AG09309 (cell line): ENCODE results near the gene USP49.

Experiments
- DNase-seq: peaks from one replicate; pipeline ENCODE4 v3.0.0-alpha.2; 2010; ENCODE audit warnings: low read depth
- H3K4me3 ChIP-seq: 2 replicates; pipeline ENCODE4 v1.5.1; 2011; ENCODE audit warnings: mild to moderate bottlenecking, low read depth, low read length, moderate library complexity; ENCODE audit not compliant: control insufficient read depth
- CTCF ChIP-seq: IDR thresholded peaks from 2 replicates; pipeline ENCODE4 v1.5.1; 2011; ENCODE audit warnings: mild to moderate bottlenecking, low read depth, low read length, inconsistent platforms; ENCODE audit not compliant: insufficient read depth, control insufficient read depth; ENCODE audit errors: missing control alignments

Gene USP49

GRCh38 chr6:41750374-41750773 lies 144.8 kb downstream of the USP49 start:
- DNase-seq: no peak
- no peak for TF ChIP-seq CTCF
- no peak overlapping the region for H3K4me3 ChIP-seq

GRCh38 chr6:41748542-41748941 lies 146.6 kb downstream of the USP49 start:
- no peak overlapping the region for H3K4me3 ChIP-seq
- DNase-seq: no peak
- TF ChIP-seq CTCF: no peak

- no peak for TF ChIP-seq CTCF
- no peak overlapping the region for H3K4me3 ChIP-seq
- DNase-seq: no peak
These were observed 147.1 kb downstream of the USP49 start for GRCh38 chr6:41748102-41748477.

GRCh38 chr6:41747256-41748101 lies 147.7 kb downstream of the USP49 start, which contains the start of gene PGC:
Gene PGC (minus strand): TSS chr6:41747397. CDS start chr6:41747334, 63 bp downstream.
- no peak for DNase-seq
- no peak for TF ChIP-seq CTCF
- no peak within 1 kb of the TSS for H3K4me3 ChIP-seq

GRCh38 chr6:41746107-41746506 lies 149.1 kb downstream of the USP49 start:
- no peak for TF ChIP-seq CTCF
- no peak overlapping the region for H3K4me3 ChIP-seq
- DNase-seq: no peak

GRCh38 chr6:41744236-41744787 lies 150.9 kb downstream of the USP49 start:
- H3K4me3 ChIP-seq: no peak overlapping the region
- TF ChIP-seq CTCF: no peak
- no peak for DNase-seq
